GM12801 (cell line): Measurements from ENCODE around the gene HTR6.

ENCODE experiments used
- CTCF ChIP-seq: IDR thresholded peaks from one replicate; pipeline ENCODE4 v1.5.1; 2011; ENCODE audit warnings: control low read depth; ENCODE audit not compliant: insufficient read length; ENCODE audit errors: extremely low read depth

The HTR6 gene

GRCh38 chr1:19643121-19643520, 21.6 kb upstream of the HTR6 start:
- TF ChIP-seq CTCF: no peak

GRCh38 chr1:19643602-19644394, 20.9 kb upstream of the HTR6 start, which contains the start of gene NBL1:
NBL1 (plus strand) TSS chr1:19644311; CDS start chr1:19655031, 10,720 bp downstream.
- TF ChIP-seq CTCF: no peak

DNA sequence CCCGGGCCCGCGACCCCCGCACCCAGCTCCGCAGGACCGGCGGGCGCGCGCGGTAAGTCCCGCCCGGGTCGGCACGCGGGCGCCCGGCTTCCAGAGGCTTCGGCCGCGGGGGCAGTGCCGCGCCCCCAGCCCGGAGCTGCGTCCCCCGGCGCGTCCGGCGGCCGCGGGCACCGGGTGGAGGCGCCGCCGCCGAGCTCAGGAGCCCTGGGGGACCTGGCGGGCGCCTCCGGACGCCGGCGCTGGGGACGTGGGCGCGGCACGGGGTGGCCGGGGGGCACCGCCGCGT, 20.3 kb upstream of the HTR6 start:
- no peak for TF ChIP-seq CTCF

DNA sequence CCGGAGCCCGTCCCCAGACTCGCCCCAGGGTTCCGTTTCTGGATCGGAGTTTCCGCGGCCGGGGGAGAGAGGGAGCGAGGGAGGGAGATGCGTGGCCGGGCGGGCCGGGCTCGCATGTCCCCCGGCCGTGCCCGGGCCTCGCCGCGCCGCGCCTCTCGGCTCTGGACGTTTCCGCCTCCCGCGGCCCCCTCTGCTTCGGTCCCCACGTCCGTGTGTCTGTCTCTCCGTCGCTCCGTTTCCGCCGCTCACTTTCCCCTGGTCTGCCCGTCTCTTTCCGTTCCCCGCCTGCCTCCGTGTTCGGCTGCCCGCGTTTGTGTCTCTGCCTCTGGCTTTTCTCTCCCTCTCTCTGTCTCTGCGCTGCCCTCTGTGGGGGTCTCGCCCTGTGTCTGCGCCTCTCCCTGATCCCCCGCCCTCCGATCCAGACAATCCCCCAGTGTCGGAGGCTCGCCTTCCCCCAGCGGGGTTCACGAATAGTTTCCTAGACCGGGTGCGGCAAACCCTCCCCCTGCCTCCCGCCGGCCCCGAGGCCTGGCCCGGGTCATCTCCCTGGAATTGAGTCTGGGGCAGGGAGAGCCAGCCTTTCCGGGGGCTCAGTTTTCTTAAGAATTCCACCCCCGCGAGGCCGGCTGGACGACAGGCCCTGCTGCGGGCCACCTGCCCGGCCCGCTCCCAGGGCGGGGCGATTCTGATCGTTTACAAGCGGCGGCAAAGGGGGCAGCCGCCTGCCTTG, 19.8 kb upstream of the HTR6 start:
- TF ChIP-seq CTCF: no peak

- TF ChIP-seq CTCF: no peak
Observed at GRCh38 chr1:19645411-19646251, 19.0 kb upstream of the HTR6 start.

DNA sequence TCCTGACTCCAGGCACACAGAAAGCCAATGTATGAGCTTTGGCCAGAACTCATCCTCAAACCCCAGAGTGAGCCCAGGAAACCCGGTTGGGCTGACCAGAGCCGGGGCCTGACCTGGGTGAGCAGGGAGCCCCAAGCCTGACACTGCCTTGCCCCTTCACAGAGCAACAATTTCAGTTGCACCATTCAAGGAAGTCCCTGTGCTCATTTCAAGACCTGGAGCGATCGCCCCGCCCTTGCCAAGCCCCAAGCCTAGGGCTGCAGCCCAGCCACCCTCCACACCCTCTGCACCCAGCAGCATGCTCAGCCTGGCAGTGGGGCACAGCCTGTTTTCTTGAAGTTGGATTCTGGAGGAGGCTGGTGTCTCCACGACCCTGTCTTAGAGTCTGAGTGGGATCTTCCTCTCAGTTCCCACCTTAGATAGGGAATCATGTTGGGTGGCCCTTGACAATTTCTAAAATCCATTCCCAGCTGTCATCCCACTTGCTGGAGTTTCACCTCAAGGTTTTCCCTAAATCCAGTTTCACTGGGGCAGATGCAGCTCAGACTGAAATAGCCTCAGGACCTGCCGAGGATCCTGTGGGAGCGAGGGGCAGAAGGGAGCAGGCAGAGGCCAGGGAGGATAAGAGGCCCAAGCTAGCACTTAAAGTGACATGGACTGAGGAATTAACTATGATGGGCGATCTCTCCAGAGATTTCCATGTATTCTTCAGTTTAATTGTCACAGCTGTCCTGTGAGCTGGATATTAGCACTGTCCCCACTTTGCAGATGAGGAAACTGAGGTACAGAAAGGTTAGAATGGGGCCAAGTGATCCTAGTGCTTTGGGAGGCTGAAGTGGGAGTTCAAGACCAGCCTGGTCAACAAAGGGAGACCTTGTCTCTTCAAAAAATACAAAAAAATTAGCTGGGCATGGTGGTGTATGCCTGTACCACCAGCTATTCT, 18.0 kb upstream of the HTR6 start:
- no peak for TF ChIP-seq CTCF
